ENCODE data around the gene FAM221B.

- TF ChIP-seq CTCF (IDR thresholded peaks at IDR 0.05) (no peak), POLR2A (IDR thresholded peaks at IDR 0.05) (no peak)
Measured at GRCh38 chr9:35829084-35829763, 692 bp upstream of the FAM221B start, which contains the start of gene TMEM8B.

Measured in Peyer's patch (tissue), 4 donors.